Measurements from ENCODE around the gene HEYL. TPM values are rescaled to one million over a fixed set of nuclear protein-coding genes. Genes with fewer than 3 reads are reported as not detected.

The HEYL gene
- total and polyA plus RNA-seq, 8 donors = 0.45 to 6.0 (median 3.4) TPM; not detected in 1

DNA sequence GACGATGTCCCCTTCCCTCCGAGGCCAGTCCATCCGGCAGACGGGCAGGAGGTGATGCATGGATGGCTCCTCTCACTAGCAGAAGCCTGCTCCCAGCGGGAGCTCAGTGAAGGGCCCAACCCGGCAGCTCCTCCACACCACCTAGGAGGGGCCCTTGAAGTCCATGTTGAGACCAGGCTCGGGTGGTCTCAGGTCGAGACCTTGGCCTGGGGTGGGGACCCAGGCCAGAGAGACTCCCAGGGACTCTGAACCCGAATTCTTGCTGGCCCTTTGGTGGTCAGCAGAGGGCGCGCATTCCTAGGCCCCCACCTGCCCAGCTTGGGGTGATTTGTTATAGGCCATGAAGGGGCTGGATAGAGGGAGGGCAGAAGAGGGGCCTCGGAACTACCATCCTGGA is 33.1 kb upstream of the HEYL start:
- Histone ChIP-seq H3K4me3 (peak overlapping the region; percentile 45 to 62 (median 52)), H3K4me1 (peaks cover 14 to 20% (median 17%) of the 10 kb centered on the region in 4 donors), H3K27me3 (peaks cover 0 to 62% (median 20%) of the 10 kb centered on the region in 3 donors), H3K27ac (no peak overlapping the region), H3K9me3 (no peaks in the 10 kb centered on the region), H3K36me3 (no peaks in the 10 kb centered on the region)
- peak in 1 of 2 donors; percentile 38 for DNase-seq
- no peak for TF ChIP-seq POLR2A (IDR thresholded peaks at IDR 0.05)
- peak in 2 of 7 experiments; percentile 8 to 24 for TF ChIP-seq CTCF (IDR thresholded peaks at IDR 0.05)
- WGBS, 5 donors = 20 to 26% (median 23%) methylated on average over 11 to 12 of the region's 12 CpGs
- intact Hi-C loops (cut with DNase I; ENCODE audit: low total_unique reads) = no loop called here

- intact Hi-C loops (cut with DNase I; ENCODE audit: low total_unique reads) = no loop called here
- DNase-seq = peak; percentile 27 to 71
- Histone ChIP-seq H3K4me3 (peak within 1 kb of the TSS; percentile 45 to 62 (median 52)), H3K27ac (peak within 1 kb of the TSS in 2 of 5 donors; percentile 8 to 56), H3K27me3 (peaks cover 0 to 62% (median 20%) of the 10 kb centered on the region in 3 donors), H3K36me3 (no peaks in the 10 kb centered on the region), H3K4me1 (peaks cover 14 to 20% (median 17%) of the 10 kb centered on the region in 4 donors), H3K9me3 (no peaks in the 10 kb centered on the region)
- WGBS, 5 donors = 2 to 3% (median 2%) methylated on average over 32 to 55 of the region's 55 CpGs
- no peak for TF ChIP-seq CTCF (IDR thresholded peaks at IDR 0.05)
- TF ChIP-seq POLR2A (IDR thresholded peaks at IDR 0.05) = no peak
- TF ChIP-seq POLR2AphosphoS5 (IDR thresholded peaks at IDR 0.05) = no peak
- TF ChIP-seq EP300 (IDR thresholded peaks at IDR 0.05) = no peak
These were observed 32.5 kb upstream of the HEYL start, which contains the start of gene NT5C1A for GRCh38 chr1:39671793-39672550. NT5C1A (minus strand) TSS chr1:39672107; CDS start chr1:39672038, 69 bp downstream.

DNA sequence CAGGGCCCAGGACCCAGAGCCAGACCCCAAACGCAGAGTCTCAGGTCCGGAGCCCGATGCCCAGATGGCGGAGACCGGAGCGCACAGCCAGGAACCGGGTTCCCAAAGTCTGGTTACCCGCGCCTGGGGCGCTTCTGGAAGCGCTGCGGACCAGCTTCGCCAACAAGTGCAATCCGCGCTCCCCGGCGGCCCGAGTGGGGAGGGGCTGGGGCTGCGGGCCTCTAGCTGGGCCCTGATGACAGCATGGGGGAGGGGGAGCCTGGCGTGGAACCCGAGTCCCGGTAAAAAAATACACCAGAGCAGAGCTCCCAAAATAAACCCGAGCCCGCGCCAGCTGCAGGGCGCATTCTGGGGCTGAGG is 32.0 kb upstream of the HEYL start:
- peak in 1 of 2 donors; percentile 64 for DNase-seq
- peaks cover 14 to 20% (median 17%) of the 10 kb centered on the region in 4 donors for H3K4me1 ChIP-seq
- intact Hi-C loops (cut with DNase I; ENCODE audit: low total_unique reads) = no loop called here

GRCh38 chr1:39670689-39671088 is 31.2 kb upstream of the HEYL start:
- peaks cover 0 to 74% (median 20%) of the 10 kb centered on the region in 3 donors for H3K27me3 ChIP-seq
- intact Hi-C loops (cut with DNase I; ENCODE audit: low total_unique reads) = no loop called here
- WGBS, 5 donors = 32 to 58% (median 52%) methylated on average over 1 of the region's 1 CpG
- H3K4me1 ChIP-seq = peaks cover 14 to 20% (median 17%) of the 10 kb centered on the region in 4 donors
- no peak for DNase-seq
- H3K36me3 ChIP-seq = no peaks in the 10 kb centered on the region
- H3K27ac ChIP-seq = no peak overlapping the region
- TF ChIP-seq CTCF (IDR thresholded peaks at IDR 0.05) (no peak), EP300 (IDR thresholded peaks at IDR 0.05) (no peak), POLR2AphosphoS5 (IDR thresholded peaks at IDR 0.05) (no peak), POLR2A (IDR thresholded peaks at IDR 0.05) (no peak)
- H3K9me3 ChIP-seq = no peaks in the 10 kb centered on the region
- peak overlapping the region in 1 of 4 donors; percentile 62 for H3K4me3 ChIP-seq

More for the DNA sequence above, 32.0 kb upstream of the HEYL start:
- Histone ChIP-seq H3K4me3 (peak overlapping the region; percentile 45 to 62 (median 52)), H3K27me3 (peaks cover 0 to 66% (median 20%) of the 10 kb centered on the region in 3 donors), H3K36me3 (no peaks in the 10 kb centered on the region), H3K27ac (peak overlapping the region in 2 of 5 donors; percentile 8 to 56), H3K9me3 (no peaks in the 10 kb centered on the region)
- WGBS, 5 donors = 0 to 10% (median 2%) methylated on average over 3 to 26 of the region's 26 CpGs
- TF ChIP-seq POLR2AphosphoS5 (IDR thresholded peaks at IDR 0.05) = no peak
- no peak for TF ChIP-seq EP300 (IDR thresholded peaks at IDR 0.05)
- no peak for TF ChIP-seq CTCF (IDR thresholded peaks at IDR 0.05)
- no peak for TF ChIP-seq POLR2A (IDR thresholded peaks at IDR 0.05)
